ENCODE results near the gene KIDINS220. TPM values are rescaled to one million over a fixed set of nuclear protein-coding genes. Genes with fewer than 3 reads are reported as not detected.

The KIDINS220 gene
- total RNA-seq, 1 donor from 2014 or later: 60.0 TPM

GRCh38 chr2:8710951-8711350 is 126.5 kb downstream of the KIDINS220 start:
- no peak for TF ChIP-seq CTCF (IDR thresholded peaks at IDR 0.05; ENCODE audit: borderline replicate concordance)
- Histone ChIP-seq H3K4me1 (no peaks in the 10 kb centered on the region), H3K4me3 (no peak overlapping the region), H3K27me3 (ENCODE audit: low read depth) (peaks cover 18% of the 10 kb centered on the region), H3K27ac (replicated peaks) (no peak overlapping the region), H3K36me3 (no peaks in the 10 kb centered on the region), H3K9me3 (replicated peaks) (no peaks in the 10 kb centered on the region)
- no peak for DNase-seq
- intact Hi-C loops (cut with micrococcal nuclease): no loop called here

GRCh38 chr2:8709611-8710010 is 127.8 kb downstream of the KIDINS220 start:
- no peak for TF ChIP-seq CTCF (IDR thresholded peaks at IDR 0.05; ENCODE audit: borderline replicate concordance)
- Histone ChIP-seq H3K36me3 (no peaks in the 10 kb centered on the region), H3K27me3 (ENCODE audit: low read depth) (peaks cover 18% of the 10 kb centered on the region), H3K4me1 (no peaks in the 10 kb centered on the region), H3K4me3 (no peak overlapping the region), H3K27ac (replicated peaks) (no peak overlapping the region), H3K9me3 (replicated peaks) (no peaks in the 10 kb centered on the region)
- DNase-seq: no peak
- intact Hi-C loops (cut with micrococcal nuclease): no loop called here

- H3K4me3 ChIP-seq: no peak overlapping the region
- H3K27me3 ChIP-seq (ENCODE audit: low read depth): peaks cover 10% of the 10 kb centered on the region
- no peaks in the 10 kb centered on the region for H3K9me3 ChIP-seq (replicated peaks)
- no peak for DNase-seq
- intact Hi-C loops (cut with micrococcal nuclease): no loop called here
- no peak overlapping the region for H3K27ac ChIP-seq (replicated peaks)
- H3K4me1 ChIP-seq: no peaks in the 10 kb centered on the region
- H3K36me3 ChIP-seq: no peaks in the 10 kb centered on the region
- no peak for TF ChIP-seq CTCF (IDR thresholded peaks at IDR 0.05; ENCODE audit: borderline replicate concordance)
Measured at GRCh38 chr2:8704906-8705305, 132.5 kb downstream of the KIDINS220 start.

- no peak overlapping the region for H3K4me3 ChIP-seq
Measured at GRCh38 chr2:8701681-8702379, 135.6 kb downstream of the KIDINS220 start.

GRCh38 chr2:8699839-8700238 is 137.6 kb downstream of the KIDINS220 start:
- Histone ChIP-seq H3K27ac (replicated peaks) (no peak overlapping the region), H3K4me3 (no peak overlapping the region), H3K27me3 (ENCODE audit: low read depth) (no peaks in the 10 kb centered on the region), H3K9me3 (replicated peaks) (peaks cover 12% of the 10 kb centered on the region), H3K4me1 (no peaks in the 10 kb centered on the region), H3K36me3 (no peaks in the 10 kb centered on the region)
- intact Hi-C loops (cut with micrococcal nuclease): no loop called here
- DNase-seq: no peak
- no peak for TF ChIP-seq CTCF (IDR thresholded peaks at IDR 0.05; ENCODE audit: borderline replicate concordance)

More at GRCh38 chr2:8701681-8702379, 135.6 kb downstream of the KIDINS220 start:
- no peaks in the 10 kb centered on the region for H3K27me3 ChIP-seq (ENCODE audit: low read depth)
- intact Hi-C loops (cut with micrococcal nuclease): no loop called here
- TF ChIP-seq CTCF (IDR thresholded peaks at IDR 0.05; ENCODE audit: borderline replicate concordance): no peak
- H3K27ac ChIP-seq (replicated peaks): no peak overlapping the region
- no peaks in the 10 kb centered on the region for H3K4me1 ChIP-seq
- no peak for DNase-seq
- no peaks in the 10 kb centered on the region for H3K36me3 ChIP-seq
- H3K9me3 ChIP-seq (replicated peaks): peaks cover 12% of the 10 kb centered on the region

Data from left ventricle myocardium inferior (tissue), 1 donor.